Measurements from ENCODE around the gene ATP8A2. TPM values are rescaled to one million over a fixed set of nuclear protein-coding genes. Genes with fewer than 3 reads are reported as not detected.

ATP8A2 gene
- total RNA-seq, 2 donors from 2014 or later, result 0.23 to 6.1 TPM

DNA sequence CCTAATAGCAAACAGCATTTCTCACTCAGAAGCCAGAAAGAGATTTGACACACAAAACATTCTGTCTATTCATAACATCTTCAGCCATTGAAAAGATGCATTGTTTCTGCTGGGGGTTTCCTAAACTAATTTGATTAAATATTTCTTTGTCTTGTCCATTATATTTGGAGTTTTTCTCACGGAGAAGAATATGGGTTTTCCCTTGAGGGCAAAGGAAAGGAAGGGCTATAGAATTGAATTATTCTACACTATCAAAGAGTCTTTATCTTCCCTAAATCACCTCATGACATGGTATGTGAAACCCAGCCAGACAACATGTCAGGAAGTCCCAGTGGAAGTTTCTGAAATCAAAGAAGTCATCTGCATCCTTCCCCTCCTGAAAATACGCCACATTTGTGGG is 493.6 kb downstream of the ATP8A2 start:
- no peaks in the 10 kb centered on the region for H3K36me3 ChIP-seq
- intact Hi-C loops (cut with DNase I), result no loop called here
- DNase-seq (ENCODE audit: low spot score), result no peak
- no peaks in the 10 kb centered on the region for H3K27me3 ChIP-seq (replicated peaks; ENCODE audit: insufficient read depth)
- H3K9me3 ChIP-seq, result no peaks in the 10 kb centered on the region
- H3K4me1 ChIP-seq (replicated peaks), result no peaks in the 10 kb centered on the region
- no peak overlapping the region for H3K27ac ChIP-seq
- TF ChIP-seq POLR2A (IDR thresholded peaks at IDR 0.05) (no peak), POLR2AphosphoS5 (IDR thresholded peaks at IDR 0.05) (no peak)
- TF ChIP-seq, protein P1, sequence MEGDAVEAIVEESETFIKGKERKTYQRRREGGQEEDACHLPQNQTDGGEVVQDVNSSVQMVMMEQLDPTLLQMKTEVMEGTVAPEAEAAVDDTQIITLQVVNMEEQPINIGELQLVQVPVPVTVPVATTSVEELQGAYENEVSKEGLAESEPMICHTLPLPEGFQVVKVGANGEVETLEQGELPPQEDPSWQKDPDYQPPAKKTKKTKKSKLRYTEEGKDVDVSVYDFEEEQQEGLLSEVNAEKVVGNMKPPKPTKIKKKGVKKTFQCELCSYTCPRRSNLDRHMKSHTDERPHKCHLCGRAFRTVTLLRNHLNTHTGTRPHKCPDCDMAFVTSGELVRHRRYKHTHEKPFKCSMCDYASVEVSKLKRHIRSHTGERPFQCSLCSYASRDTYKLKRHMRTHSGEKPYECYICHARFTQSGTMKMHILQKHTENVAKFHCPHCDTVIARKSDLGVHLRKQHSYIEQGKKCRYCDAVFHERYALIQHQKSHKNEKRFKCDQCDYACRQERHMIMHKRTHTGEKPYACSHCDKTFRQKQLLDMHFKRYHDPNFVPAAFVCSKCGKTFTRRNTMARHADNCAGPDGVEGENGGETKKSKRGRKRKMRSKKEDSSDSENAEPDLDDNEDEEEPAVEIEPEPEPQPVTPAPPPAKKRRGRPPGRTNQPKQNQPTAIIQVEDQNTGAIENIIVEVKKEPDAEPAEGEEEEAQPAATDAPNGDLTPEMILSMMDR (IDR thresholded peaks at IDR 0.05), result no peak
- WGBS, result 87% methylated on average over 2 of the region's 2 CpGs
- H3K4me3 ChIP-seq, result no peak overlapping the region

GRCh38 chr13:25867038-25867437 is 495.3 kb downstream of the ATP8A2 start:
- no peak overlapping the region for H3K27ac ChIP-seq
- no peak overlapping the region for H3K4me3 ChIP-seq
- H3K4me1 ChIP-seq (replicated peaks), result no peaks in the 10 kb centered on the region
- H3K36me3 ChIP-seq, result no peaks in the 10 kb centered on the region
- no peak for DNase-seq (ENCODE audit: low spot score)
- no peaks in the 10 kb centered on the region for H3K27me3 ChIP-seq (replicated peaks; ENCODE audit: insufficient read depth)
- H3K9me3 ChIP-seq, result no peaks in the 10 kb centered on the region
- intact Hi-C loops (cut with DNase I), result no loop called here
- TF ChIP-seq POLR2A (IDR thresholded peaks at IDR 0.05) (no peak), POLR2AphosphoS5 (IDR thresholded peaks at IDR 0.05) (no peak)
- TF ChIP-seq, protein P1 (IDR thresholded peaks at IDR 0.05), result no peak

GRCh38 chr13:25868490-25868889 is 496.7 kb downstream of the ATP8A2 start:
- H3K27me3 ChIP-seq (replicated peaks; ENCODE audit: insufficient read depth), result no peaks in the 10 kb centered on the region
- TF ChIP-seq, protein P1 (IDR thresholded peaks at IDR 0.05), result no peak
- TF ChIP-seq POLR2A (IDR thresholded peaks at IDR 0.05), result no peak
- TF ChIP-seq POLR2AphosphoS5 (IDR thresholded peaks at IDR 0.05), result no peak
- no peak overlapping the region for H3K27ac ChIP-seq
- no peak for DNase-seq (ENCODE audit: low spot score)
- H3K4me3 ChIP-seq, result no peak overlapping the region
- 88% methylated on average over 5 of the region's 5 CpGs for WGBS
- H3K36me3 ChIP-seq, result no peaks in the 10 kb centered on the region
- H3K9me3 ChIP-seq, result no peaks in the 10 kb centered on the region
- intact Hi-C loops (cut with DNase I), result no loop called here
- H3K4me1 ChIP-seq (replicated peaks), result no peaks in the 10 kb centered on the region

GRCh38 chr13:25869941-25870340 is 498.2 kb downstream of the ATP8A2 start:
- Histone ChIP-seq H3K36me3 (no peaks in the 10 kb centered on the region), H3K4me1 (replicated peaks) (no peaks in the 10 kb centered on the region), H3K9me3 (no peaks in the 10 kb centered on the region), H3K27me3 (replicated peaks; ENCODE audit: insufficient read depth) (no peaks in the 10 kb centered on the region), H3K27ac (no peak overlapping the region), H3K4me3 (no peak overlapping the region)
- no peak for DNase-seq (ENCODE audit: low spot score)
- TF ChIP-seq POLR2AphosphoS5 (IDR thresholded peaks at IDR 0.05), result no peak
- TF ChIP-seq, protein P1 (IDR thresholded peaks at IDR 0.05), result no peak
- no peak for TF ChIP-seq POLR2A (IDR thresholded peaks at IDR 0.05)
- 69% methylated on average over 12 of the region's 12 CpGs for WGBS
- intact Hi-C loops (cut with DNase I), result no loop called here

DNA sequence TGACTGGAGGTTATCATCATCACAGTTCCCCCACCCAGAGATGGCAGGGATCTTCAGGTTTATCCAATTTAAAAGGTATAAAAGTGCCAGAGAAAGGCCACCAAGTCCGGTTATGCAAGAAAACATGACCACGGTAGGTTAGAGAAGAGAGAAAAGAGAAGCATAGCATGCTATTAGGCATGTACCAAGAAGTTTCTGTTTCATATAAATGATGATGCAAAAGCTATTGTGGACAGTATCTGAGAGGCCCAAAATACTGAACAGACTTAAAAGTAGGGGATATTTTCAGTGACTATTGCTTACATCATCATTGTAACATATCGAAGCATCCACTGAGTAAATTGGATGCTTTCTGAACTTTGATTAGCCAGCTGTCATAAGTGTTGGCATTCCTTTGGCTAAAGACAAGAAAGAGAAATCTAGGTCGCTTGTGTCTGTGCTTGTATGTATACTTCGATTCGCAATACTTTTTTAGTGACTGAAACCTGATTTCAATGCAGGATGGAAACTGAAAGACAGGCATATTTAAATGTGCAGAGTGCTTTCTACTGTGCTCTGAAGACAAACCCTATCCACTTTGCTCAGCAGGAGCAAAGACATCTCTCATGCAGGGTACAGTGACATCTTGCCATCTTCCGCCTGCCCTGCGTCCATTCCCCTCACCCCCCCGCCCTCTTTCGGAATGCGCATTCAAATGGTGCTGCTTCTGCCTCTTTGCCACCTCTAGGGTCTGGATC is 499.8 kb downstream of the ATP8A2 start:
- Histone ChIP-seq H3K27me3 (replicated peaks; ENCODE audit: insufficient read depth) (no peaks in the 10 kb centered on the region), H3K9me3 (no peaks in the 10 kb centered on the region), H3K4me3 (no peak overlapping the region), H3K27ac (no peak overlapping the region), H3K4me1 (replicated peaks) (no peaks in the 10 kb centered on the region), H3K36me3 (no peaks in the 10 kb centered on the region)
- WGBS, result 91% methylated on average over 11 of the region's 11 CpGs
- DNase-seq (ENCODE audit: low spot score), result no peak
- intact Hi-C loops (cut with DNase I), result no loop called here
- TF ChIP-seq POLR2AphosphoS5 (IDR thresholded peaks at IDR 0.05) (no peak), POLR2A (IDR thresholded peaks at IDR 0.05) (no peak)
- TF ChIP-seq, protein P1 (IDR thresholded peaks at IDR 0.05), result no peak
